Mesendoderm (in vitro differentiated cells): ENCODE measurements around the gene CA7.

Experiments
- DNase-seq: peaks from one replicate; pipeline ENCODE4 v3.0.0; 2013
- H2AK5ac ChIP-seq: 2 replicates; pipeline ENCODE4 v1.6.1; 2013; ENCODE audit warnings: low read length, inconsistent platforms
- H2BK120ac ChIP-seq: 2 replicates; pipeline ENCODE4 v1.6.1; 2013; ENCODE audit warnings: low read depth, mild to moderate bottlenecking, low read length, moderate library complexity, mixed read lengths
- H2BK15ac ChIP-seq: replicated peaks from 2 replicates; pipeline ENCODE4 v1.6.1; 2013; ENCODE audit warnings: low read depth, mild to moderate bottlenecking, moderate library complexity
- H2BK5ac ChIP-seq: 2 replicates; pipeline ENCODE4 v1.6.1; 2013; ENCODE audit warnings: low read length, inconsistent platforms
- H3K18ac ChIP-seq: 2 replicates; pipeline ENCODE4 v1.6.1; 2013; ENCODE audit warnings: mild to moderate bottlenecking, low read length, mixed read lengths
- H3K23ac ChIP-seq: one replicate; pipeline ENCODE4 v1.6.1; 2013; ENCODE audit warnings: low read length
- H3K27ac ChIP-seq: 2 replicates; pipeline ENCODE4 v1.5.1; 2013; ENCODE audit warnings: low read depth, mild to moderate bottlenecking, inconsistent platforms, low read length, moderate library complexity
- H3K27me3 ChIP-seq: 2 replicates; pipeline ENCODE4 v1.6.1; 2013; ENCODE audit warnings: low read length, control low read depth, mild to moderate bottlenecking, inconsistent platforms; ENCODE audit not compliant: insufficient read depth, poor library complexity
- H3K36me3 ChIP-seq: 2 replicates; pipeline ENCODE4 v1.6.1; 2013; ENCODE audit warnings: low read length, inconsistent platforms; ENCODE audit not compliant: control insufficient read depth, insufficient read depth
- H3K4ac ChIP-seq: one replicate; pipeline ENCODE4 v1.6.1; 2013; ENCODE audit warnings: low read depth, mild to moderate bottlenecking, low read length, moderate library complexity
- H3K4me1 ChIP-seq: 2 replicates; pipeline ENCODE4 v1.6.1; 2013; ENCODE audit warnings: low read depth, low read length, inconsistent platforms; ENCODE audit not compliant: control insufficient read depth
- H3K4me2 ChIP-seq: 2 replicates; pipeline ENCODE4 v1.6.1; 2013; ENCODE audit warnings: low read length
- H3K4me3 ChIP-seq: 2 replicates; pipeline ENCODE4 v1.5.1; 2013; ENCODE audit warnings: mild to moderate bottlenecking, low read length
- H3K56ac ChIP-seq: one replicate; pipeline ENCODE4 v1.6.1; 2013; ENCODE audit warnings: low read length
- H3K79me1 ChIP-seq: 2 replicates; pipeline ENCODE4 v1.6.1; 2013; ENCODE audit warnings: low read length, inconsistent platforms
- H3K79me2 ChIP-seq: 2 replicates; pipeline ENCODE4 v1.6.1; 2013; ENCODE audit warnings: mild to moderate bottlenecking, low read length; ENCODE audit not compliant: control insufficient read depth, insufficient read depth
- H3K9ac ChIP-seq: 2 replicates; pipeline ENCODE4 v1.6.1; 2013; ENCODE audit warnings: low read length, inconsistent platforms
- H4K5ac ChIP-seq: one replicate; pipeline ENCODE4 v1.6.1; 2013; ENCODE audit warnings: low read length
- H4K8ac ChIP-seq: one replicate; pipeline ENCODE4 v1.6.1; 2013; ENCODE audit warnings: low read depth, mild to moderate bottlenecking, control low read depth, low read length, moderate library complexity
- WGBS: extraction: QIAGEN DNeasy Blood & Tissue Kit; methylation state at CpG from one replicate; pipeline ENCODE4 v1.1.7; 2013; ENCODE audit warnings: low lambda C conversion rate, missing lambda C conversion rate; ENCODE audit not compliant: insufficient coverage; ENCODE audit errors: extremely low coverage; 5-methylcytosine and 5-hydroxymethylcytosine counted together

Gene CA7

DNA sequence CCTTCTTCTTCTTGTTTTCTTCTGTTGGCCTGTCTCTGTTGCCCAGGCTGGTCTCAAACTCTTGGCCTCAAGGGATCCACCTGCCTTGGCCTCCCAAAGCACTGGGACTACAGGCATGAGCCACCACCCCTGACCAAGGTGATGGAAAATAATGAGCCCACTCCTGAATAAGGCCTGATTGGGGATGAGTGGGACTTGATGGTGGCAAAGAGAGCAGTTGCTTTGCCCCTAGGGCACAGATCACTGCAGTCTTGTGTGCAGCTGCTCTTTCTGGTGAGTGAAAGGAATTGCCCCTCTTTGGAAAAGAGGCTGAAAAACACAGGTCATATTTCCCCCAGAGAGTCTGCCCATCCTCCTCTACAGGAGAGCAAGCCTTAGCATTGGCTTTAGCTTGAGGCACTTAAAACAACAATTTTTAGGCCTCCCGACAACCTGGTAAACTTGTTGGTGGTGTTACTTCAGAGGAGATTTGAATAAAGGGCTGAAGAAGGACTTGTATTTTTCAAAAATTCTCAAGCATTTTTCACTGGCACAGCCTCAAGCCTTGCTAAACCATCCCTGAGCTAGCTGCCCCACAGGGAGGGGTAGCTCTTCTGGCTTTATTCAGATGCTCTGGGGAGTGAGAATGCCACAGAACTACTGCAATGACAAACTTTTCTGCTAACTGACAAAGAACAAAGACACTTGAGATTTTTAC, 30.0 kb downstream of the CA7 start:
- no peaks in the 10 kb centered on the region for H3K79me2 ChIP-seq
- no peak overlapping the region for H3K18ac ChIP-seq
- H3K79me1 ChIP-seq: no peaks in the 10 kb centered on the region
- no peak overlapping the region for H3K4ac ChIP-seq
- H3K23ac ChIP-seq: no peak overlapping the region
- peak; percentile 15 for DNase-seq
- H3K9ac ChIP-seq: no peak overlapping the region
- no peak overlapping the region for H3K4me2 ChIP-seq
- H3K56ac ChIP-seq: no peak overlapping the region
- no peaks in the 10 kb centered on the region for H3K27me3 ChIP-seq
- no peak overlapping the region for H4K8ac ChIP-seq
- H3K4me1 ChIP-seq: no peaks in the 10 kb centered on the region
- no peak overlapping the region for H2BK120ac ChIP-seq
- H2BK15ac ChIP-seq: no peak overlapping the region
- no peak overlapping the region for H3K27ac ChIP-seq
- no CpG with 5 or more reads among the region's 1 CpG for WGBS
- H2AK5ac ChIP-seq: no peak overlapping the region
- H3K4me3 ChIP-seq: no peak overlapping the region
- no peaks in the 10 kb centered on the region for H3K36me3 ChIP-seq
- H4K5ac ChIP-seq: no peak overlapping the region
- H2BK5ac ChIP-seq: no peak overlapping the region

DNA sequence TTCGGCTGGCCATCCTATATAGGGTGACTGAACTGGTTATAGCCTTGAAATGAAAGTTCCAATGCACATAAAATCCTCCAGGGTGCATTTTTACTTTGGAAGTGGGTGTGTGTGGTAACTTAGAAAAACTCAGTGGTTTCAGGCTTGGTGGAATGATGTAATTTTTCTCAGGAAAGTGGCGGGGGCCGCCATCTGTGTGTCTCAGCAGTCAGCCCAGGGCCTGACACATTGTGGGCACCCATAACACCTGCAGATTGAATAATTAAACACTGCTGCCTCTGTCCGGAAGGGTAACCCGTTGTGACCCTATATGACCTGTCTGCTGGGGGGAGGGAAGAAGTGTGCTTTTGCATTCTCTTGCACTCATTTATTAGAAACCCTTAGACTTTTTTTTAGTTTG, 33.9 kb downstream of the CA7 start:
- Histone ChIP-seq H2BK15ac (no peak overlapping the region), H3K18ac (no peak overlapping the region), H3K23ac (no peak overlapping the region), H3K27me3 (no peaks in the 10 kb centered on the region), H3K4me2 (no peak overlapping the region), H3K4me1 (peaks cover 2% of the 10 kb centered on the region), H3K36me3 (no peaks in the 10 kb centered on the region), H4K5ac (no peak overlapping the region), H2BK120ac (no peak overlapping the region), H3K56ac (no peak overlapping the region), H3K79me2 (peaks cover 4% of the 10 kb centered on the region), H3K27ac (no peak overlapping the region), H4K8ac (no peak overlapping the region), H2BK5ac (no peak overlapping the region), H3K79me1 (peaks cover 6% of the 10 kb centered on the region), H2AK5ac (no peak overlapping the region), H3K4me3 (no peak overlapping the region), H3K9ac (no peak overlapping the region), H3K4ac (no peak overlapping the region)
- no peak for DNase-seq
- WGBS: no CpG with 5 or more reads among the region's 5 CpGs

DNA sequence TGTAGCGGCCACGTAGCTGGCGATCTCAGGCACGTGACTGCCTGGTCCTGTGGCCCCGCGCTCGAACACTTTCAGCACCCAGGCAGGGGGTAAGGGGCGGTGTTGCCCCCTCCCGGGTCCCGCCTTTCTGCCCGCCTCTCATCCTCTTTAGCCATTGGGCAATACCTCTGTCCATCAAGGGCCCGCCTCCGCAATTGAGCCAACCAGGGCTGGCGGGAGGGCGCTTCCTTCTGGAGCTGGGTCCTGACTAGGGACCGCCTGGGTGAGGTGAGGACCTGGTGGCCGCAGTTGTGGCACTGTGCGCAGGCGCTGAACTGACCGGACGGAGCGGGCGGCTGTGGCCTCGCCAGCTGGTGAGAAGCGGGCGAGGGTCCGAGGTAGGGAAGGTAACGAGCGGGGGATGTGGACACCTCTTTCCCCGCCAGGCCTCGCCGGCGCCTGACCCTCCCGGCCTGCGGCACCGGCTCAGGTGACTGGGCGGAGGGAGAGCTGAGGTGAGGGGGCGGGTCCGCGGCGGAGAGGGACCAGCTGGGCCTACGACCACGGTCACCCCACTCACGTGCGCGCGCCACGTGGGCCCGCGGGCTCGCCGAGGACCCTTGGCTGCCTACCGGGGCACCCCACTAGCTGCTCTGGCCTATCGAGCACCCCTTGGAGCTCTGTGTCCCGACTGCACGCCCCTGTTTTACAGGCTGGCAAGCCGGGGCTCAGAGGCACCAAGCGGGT, 36.2 kb downstream of the CA7 start, which contains the start of gene PDP2:
TSS of gene PDP2 (plus strand) at position 228 of the 726 bp plus-strand sequence. CDS start 3,770 bp downstream, outside the sequence.
- Histone ChIP-seq H3K9ac (peak within 1 kb of the TSS; percentile 86), H3K4me3 (peak within 1 kb of the TSS; percentile 88), H2AK5ac (no peak within 1 kb of the TSS), H2BK5ac (peak within 1 kb of the TSS; percentile 63), H3K79me2 (peaks cover 4% of the 10 kb centered on the region), H2BK120ac (no peak within 1 kb of the TSS), H2BK15ac (no peak within 1 kb of the TSS), H3K36me3 (peaks cover 4% of the 10 kb centered on the region), H4K5ac (no peak within 1 kb of the TSS), H3K4ac (no peak within 1 kb of the TSS), H3K27me3 (no peaks in the 10 kb centered on the region), H3K27ac (no peak within 1 kb of the TSS), H3K18ac (peak within 1 kb of the TSS; percentile 20), H3K4me2 (peak within 1 kb of the TSS; percentile 89), H3K23ac (no peak within 1 kb of the TSS), H3K56ac (peak within 1 kb of the TSS; percentile 96), H4K8ac (peak within 1 kb of the TSS; percentile 65), H3K79me1 (peaks cover 10% of the 10 kb centered on the region), H3K4me1 (peaks cover 2% of the 10 kb centered on the region)
- DNase-seq: peak; percentile 99
- no CpG with 5 or more reads among the region's 58 CpGs for WGBS

DNA sequence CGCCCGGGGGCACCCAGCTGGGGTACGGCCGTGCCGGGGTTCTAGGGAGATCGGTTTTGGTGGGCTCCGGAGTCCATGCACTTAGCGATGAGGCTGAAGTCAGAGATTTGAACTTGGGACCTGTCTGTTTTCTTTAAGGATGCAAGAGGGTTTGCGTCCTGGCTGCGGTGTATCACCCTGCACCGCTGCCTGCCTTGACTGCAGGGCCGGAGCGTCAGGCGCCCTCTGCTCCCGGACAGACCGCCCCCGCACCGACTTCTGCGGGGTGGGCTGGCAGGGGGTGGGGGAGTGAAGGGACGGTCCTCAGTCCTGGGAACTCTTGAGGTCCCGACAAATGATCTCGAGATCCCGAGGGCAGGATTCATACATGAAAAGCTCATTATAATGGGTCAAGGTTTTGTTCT, 36.8 kb downstream of the CA7 start:
- Histone ChIP-seq H3K36me3 (peaks cover 4% of the 10 kb centered on the region), H3K27ac (no peak overlapping the region), H3K23ac (no peak overlapping the region), H3K18ac (no peak overlapping the region), H2AK5ac (no peak overlapping the region), H3K4me3 (peak overlapping the region; percentile 88), H4K8ac (no peak overlapping the region), H3K79me1 (peaks cover 11% of the 10 kb centered on the region), H3K9ac (peak overlapping the region; percentile 86), H2BK120ac (no peak overlapping the region), H2BK5ac (no peak overlapping the region), H3K4ac (no peak overlapping the region), H3K27me3 (no peaks in the 10 kb centered on the region), H3K79me2 (peaks cover 4% of the 10 kb centered on the region), H3K4me2 (peak overlapping the region; percentile 89), H4K5ac (no peak overlapping the region), H3K4me1 (peaks cover 2% of the 10 kb centered on the region), H3K56ac (peak overlapping the region; percentile 96), H2BK15ac (no peak overlapping the region)
- no peak for DNase-seq
- WGBS: no CpG with 5 or more reads among the region's 23 CpGs

DNA sequence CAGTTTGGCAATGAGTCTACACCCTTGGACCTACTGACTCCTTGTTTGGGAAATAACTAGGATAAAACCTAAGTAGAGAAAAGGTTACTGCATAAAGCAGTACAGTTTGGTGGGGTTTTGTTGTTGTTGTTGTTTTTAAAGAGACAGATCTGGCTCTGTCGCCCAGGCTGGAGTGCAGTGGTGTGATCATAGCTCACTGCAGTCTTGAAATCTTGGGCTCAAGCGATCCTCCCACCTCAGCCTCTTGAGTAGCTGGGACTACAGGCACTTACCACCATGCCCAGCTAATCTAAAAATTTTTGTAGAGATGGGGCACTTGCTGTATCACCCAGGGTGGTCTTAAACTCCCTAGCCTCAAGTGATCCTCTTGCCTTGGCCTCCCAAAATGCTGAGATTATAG, 37.3 kb downstream of the CA7 start:
- Histone ChIP-seq H2BK120ac (no peak overlapping the region), H3K27ac (no peak overlapping the region), H2AK5ac (no peak overlapping the region), H3K79me1 (peaks cover 11% of the 10 kb centered on the region), H3K4me3 (no peak overlapping the region), H3K18ac (no peak overlapping the region), H3K23ac (peak overlapping the region; percentile 66), H3K56ac (peak overlapping the region; percentile 74), H4K8ac (no peak overlapping the region), H4K5ac (no peak overlapping the region), H2BK15ac (no peak overlapping the region), H3K9ac (peak overlapping the region; percentile 73), H3K4me1 (peaks cover 2% of the 10 kb centered on the region), H2BK5ac (no peak overlapping the region), H3K36me3 (peaks cover 4% of the 10 kb centered on the region), H3K79me2 (peaks cover 4% of the 10 kb centered on the region), H3K4ac (no peak overlapping the region), H3K4me2 (peak overlapping the region; percentile 67), H3K27me3 (no peaks in the 10 kb centered on the region)
- no peak for DNase-seq
- WGBS: no CpG with 5 or more reads among the region's 2 CpGs
